ENCODE data around the gene APLP1. TPM values are rescaled to one million over a fixed set of nuclear protein-coding genes. Genes with fewer than 3 reads are reported as not detected.

APLP1 gene
- total RNA-seq, 1 donor from 2014 or later: 2.1 TPM

DNA sequence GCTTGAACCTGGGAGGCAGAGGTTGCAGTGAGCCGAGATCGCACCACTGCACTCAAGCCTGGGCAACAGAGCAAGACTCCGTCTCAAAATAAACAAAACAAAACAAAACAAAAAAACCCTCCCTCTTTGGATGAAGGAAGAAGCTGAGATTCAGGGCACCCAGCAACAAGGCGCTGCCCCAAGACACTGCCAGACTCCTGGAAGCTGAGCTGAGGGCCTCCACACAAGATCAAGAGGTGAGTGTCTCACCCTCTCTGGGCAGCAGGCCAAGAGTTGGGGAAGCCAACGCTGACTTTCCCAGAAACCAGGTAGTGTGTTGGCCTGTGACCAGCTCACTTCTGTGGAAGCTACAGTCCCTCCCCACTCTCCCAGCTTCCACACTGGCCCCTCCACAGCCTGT, 43.4 kb downstream of the APLP1 start:
- Histone ChIP-seq H3K9me3 (no peaks in the 10 kb centered on the region), H3K27ac (no peak overlapping the region), H3K4me1 (peaks cover 5% of the 10 kb centered on the region), H3K4me3 (no peak overlapping the region), H3K27me3 (ENCODE audit: low read depth) (peaks cover 4% of the 10 kb centered on the region), H3K36me3 (no peaks in the 10 kb centered on the region)
- no peak for TF ChIP-seq CTCF (IDR thresholded peaks at IDR 0.05)
- intact Hi-C loops (cut with DNase I): no loop called here
- DNase-seq: peak; percentile 58
- ATAC-seq: peak in 1 of 2 donors; percentile 6

DNA sequence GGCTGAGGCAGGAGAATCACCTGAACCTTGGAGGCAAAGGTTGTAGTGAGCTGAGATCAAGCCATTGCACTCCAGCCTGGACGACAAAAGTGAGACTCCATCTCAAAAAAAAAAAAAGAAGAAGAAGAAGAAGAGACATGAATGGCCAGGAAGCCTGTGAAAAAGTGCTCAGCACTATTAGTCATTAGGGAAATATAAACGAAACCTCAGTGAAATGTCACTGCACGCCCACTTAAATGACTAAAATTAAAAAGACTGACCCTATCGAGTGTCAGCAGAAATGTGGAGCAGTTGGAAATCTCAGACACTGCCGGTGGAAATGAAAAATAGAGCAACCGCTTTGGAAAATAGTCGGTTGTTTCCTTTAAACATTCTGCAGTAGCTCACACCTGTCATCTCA, 45.2 kb downstream of the APLP1 start:
- no peak for ATAC-seq

GRCh38 chr19:35915443-35915842, 47.1 kb downstream of the APLP1 start:
- no peak overlapping the region for H3K27ac ChIP-seq
- TF ChIP-seq CTCF (IDR thresholded peaks at IDR 0.05): no peak
- no peak overlapping the region for H3K4me3 ChIP-seq
- H3K27me3 ChIP-seq (ENCODE audit: low read depth): peaks cover 4% of the 10 kb centered on the region
- DNase-seq (no peak), ATAC-seq (no peak)
- H3K4me1 ChIP-seq: no peaks in the 10 kb centered on the region
- H3K9me3 ChIP-seq: no peaks in the 10 kb centered on the region
- no peaks in the 10 kb centered on the region for H3K36me3 ChIP-seq
- intact Hi-C loops (cut with DNase I): no loop called here

More for the DNA sequence above, 45.2 kb downstream of the APLP1 start:
- Histone ChIP-seq H3K4me1 (peaks cover 4% of the 10 kb centered on the region), H3K27me3 (ENCODE audit: low read depth) (peaks cover 4% of the 10 kb centered on the region), H3K36me3 (no peaks in the 10 kb centered on the region), H3K27ac (peak overlapping the region; percentile 11), H3K9me3 (no peaks in the 10 kb centered on the region), H3K4me3 (no peak overlapping the region)
- intact Hi-C loops (cut with DNase I): no loop called here
- no peak for DNase-seq
- TF ChIP-seq CTCF (IDR thresholded peaks at IDR 0.05): no peak

GRCh38 chr19:35919306-35919705, 50.9 kb downstream of the APLP1 start:
- intact Hi-C loops (cut with DNase I): no loop called here
- DNase-seq: no peak
- Histone ChIP-seq H3K4me3 (no peak overlapping the region), H3K27me3 (ENCODE audit: low read depth) (no peaks in the 10 kb centered on the region), H3K4me1 (no peaks in the 10 kb centered on the region), H3K27ac (no peak overlapping the region), H3K9me3 (no peaks in the 10 kb centered on the region), H3K36me3 (no peaks in the 10 kb centered on the region)
- TF ChIP-seq CTCF (IDR thresholded peaks at IDR 0.05): no peak
- ATAC-seq: no peak

- peaks cover 4% of the 10 kb centered on the region for H3K27me3 ChIP-seq (ENCODE audit: low read depth)
- DNase-seq (no peak), ATAC-seq (no peak)
- no peaks in the 10 kb centered on the region for H3K36me3 ChIP-seq
- H3K9me3 ChIP-seq: peaks cover 8% of the 10 kb centered on the region
- H3K4me1 ChIP-seq: no peaks in the 10 kb centered on the region
- no peak overlapping the region for H3K4me3 ChIP-seq
- intact Hi-C loops (cut with DNase I): no loop called here
- H3K27ac ChIP-seq: no peak overlapping the region
- TF ChIP-seq CTCF (IDR thresholded peaks at IDR 0.05): no peak
Measured at GRCh38 chr19:35921012-35921411, 52.6 kb downstream of the APLP1 start.

- DNase-seq: no peak
- intact Hi-C loops (cut with DNase I): no loop called here
Measured at GRCh38 chr19:35925501-35925900, 57.1 kb downstream of the APLP1 start.

More at GRCh38 chr19:35925501-35925900, 57.1 kb downstream of the APLP1 start:
- H3K27ac ChIP-seq: no peak overlapping the region
- no peak for ATAC-seq
- no peak for TF ChIP-seq CTCF (IDR thresholded peaks at IDR 0.05)
- H3K27me3 ChIP-seq (ENCODE audit: low read depth): peaks cover 8% of the 10 kb centered on the region
- peaks cover 3% of the 10 kb centered on the region for H3K4me1 ChIP-seq
- H3K9me3 ChIP-seq: peaks cover 8% of the 10 kb centered on the region
- no peaks in the 10 kb centered on the region for H3K36me3 ChIP-seq
- H3K4me3 ChIP-seq: no peak overlapping the region

All from lower lobe of right lung (tissue), 2 donors.